Naive thymus-derived CD4-positive, alpha-beta T cell (primary cell): Measurements from ENCODE around the gene FIG4. TPM values are rescaled to one million over a fixed set of nuclear protein-coding genes. Genes with fewer than 3 reads are reported as not detected.
"Not testable (repeated sequence)": the region's sequence is repeated elsewhere in the genome, so short reads cannot be mapped to it uniquely, and the experiment has no call there.

Experiments used
- ATAC-seq: fragments of 150-1000 bp; cut with Tn5 transposase; 2 replicates; pipeline ENCODE4 v1.10.0; 2021; ENCODE audit warnings: mild to moderate bottlenecking, moderate library complexity
- CTCF ChIA-PET: fragments of 350-600 bp; sonication (Branson Sonifier 250); formaldehyde crosslinking; loops from one replicate; lab custom pipeline; 2021; ENCODE audit warnings: antibody characterized with exemption; lab: Charles Lee
- POLR2A ChIA-PET: fragments of 350-600 bp; sonication (Branson Sonifier 250); formaldehyde crosslinking; loops from one replicate; lab custom pipeline; 2021; ENCODE audit warnings: antibody characterized with exemption, inconsistent platforms; lab: Charles Lee
- DNase-seq, 9 donors: peaks; one replicate each; pipeline versions ENCODE4 v3.0.0 to v3.0.0-alpha.2; 2020 to 2022; ENCODE audit warnings: mixed read lengths in 1 of 9
- H3K27ac ChIP-seq: one replicate; pipeline ENCODE4 v1.7.0; 2013; ENCODE audit warnings: mild to moderate bottlenecking, low read depth, low read length, moderate library complexity
- H3K27me3 ChIP-seq, 2 donors: one replicate each; pipeline ENCODE4 v1.7.0; 2013; ENCODE audit warnings: low read length in 2 of 2, mild to moderate bottlenecking in 2 of 2, moderate library complexity in 2 of 2; ENCODE audit not compliant: control insufficient read depth in 2 of 2, insufficient read depth in 2 of 2
- H3K36me3 ChIP-seq, 3 experiments: 1 replicate in 2 of 3; 2 replicates in 1 of 3; pipeline ENCODE4 v1.7.0; 2013; ENCODE audit warnings: low read length in 3 of 3, mild to moderate bottlenecking in 3 of 3, moderate library complexity in 1 of 3; ENCODE audit not compliant: insufficient read depth in 3 of 3, control insufficient read depth in 2 of 3
- H3K4me1 ChIP-seq, 2 donors: one replicate each; pipeline ENCODE4 v1.7.0; 2013; ENCODE audit warnings: low read length in 2 of 2, mild to moderate bottlenecking in 2 of 2, moderate library complexity in 1 of 2; ENCODE audit not compliant: control insufficient read depth in 2 of 2, insufficient read depth in 2 of 2
- H3K4me3 ChIP-seq: 2 replicates; pipeline ENCODE4 v1.7.0; 2013; ENCODE audit warnings: mild to moderate bottlenecking, low read length
- H3K9me3 ChIP-seq, 3 experiments: 1 replicate in 2 of 3; 2 replicates in 1 of 3; pipeline ENCODE4 v1.7.0; 2013; ENCODE audit warnings: low read length in 3 of 3; ENCODE audit not compliant: control insufficient read depth in 2 of 3
- H3K27ac Mint-ChIP-seq, 9 donors: one replicate each; pipeline ENCODE4 v1.8.0; 2020 to 2022; ENCODE audit warnings: mixed read lengths in 9 of 9, mild to moderate bottlenecking in 8 of 9, moderate library complexity in 5 of 9, inconsistent platforms in 2 of 9
- H3K27me3 Mint-ChIP-seq, 5 donors: one replicate each; pipeline ENCODE4 v1.8.0; 2021 to 2022; ENCODE audit warnings: mixed read lengths in 5 of 5, mild to moderate bottlenecking in 1 of 5
- H3K36me3 Mint-ChIP-seq, 5 donors: one replicate each; pipeline ENCODE4 v1.8.0; 2020 to 2022; ENCODE audit warnings: mixed read lengths in 5 of 5, mild to moderate bottlenecking in 3 of 5, inconsistent platforms in 1 of 5
- H3K4me1 Mint-ChIP-seq, 7 donors: one replicate each; pipeline ENCODE4 v1.8.0; 2020 to 2022; ENCODE audit warnings: mixed read lengths in 7 of 7, mild to moderate bottlenecking in 3 of 7, inconsistent platforms in 1 of 7
- H3K4me3 Mint-ChIP-seq, 10 donors: one replicate each; pipeline ENCODE4 v1.8.0; 2020 to 2022; ENCODE audit warnings: mild to moderate bottlenecking in 10 of 10, mixed read lengths in 10 of 10, moderate library complexity in 6 of 10, inconsistent platforms in 2 of 10
- H3K9me3 Mint-ChIP-seq, 11 donors: one replicate each; pipeline ENCODE4 v1.8.0; 2020 to 2022; ENCODE audit warnings: mixed read lengths in 11 of 11, mild to moderate bottlenecking in 4 of 11, inconsistent platforms in 1 of 11, moderate library complexity in 1 of 11
- intact Hi-C, 2 donors: fragments of 100-400 bp; cut with micrococcal nuclease; formaldehyde crosslinking; loops; one replicate each; pipeline ENCODE4 v1.15.1; 2023
- polyA plus RNA-seq, 2 donors: library from polyadenylated mRNA; unstranded; fragments of 300-500 nt; fragmentation: Illumina TruSeq; gene quantifications; one replicate each; pipeline ENCODE4 v1.2.3, GENCODE V29; 2021
- total RNA-seq, 6 experiments: library from RNA in 5 of 6; stranded (reverse) in 5 of 6; gene quantifications; 1 replicate in 5 of 6; 2 replicates in 1 of 6; pipeline ENCODE4 v1.2.3 and lab custom pipeline; 2021 to 2026

FIG4 gene
- total and polyA plus RNA-seq, 7 experiments from 2014 or later: 6.8 to 16.5 (median 13.4) TPM

GRCh38 chr6:109717971-109718370 lies 26.9 kb downstream of the FIG4 start:
- no peak overlapping the region for H3K27ac ChIP-seq
- no peak overlapping the region for H3K27ac Mint-ChIP-seq
- no peaks in the 10 kb centered on the region for H3K27me3 Mint-ChIP-seq
- CTCF ChIA-PET: no interaction called here
- H3K4me1 ChIP-seq: no peaks in the 10 kb centered on the region
- H3K4me3 Mint-ChIP-seq: no peak overlapping the region
- intact Hi-C loops: no loop called here
- no peaks in the 10 kb centered on the region for H3K9me3 ChIP-seq
- H3K4me1 Mint-ChIP-seq: peaks cover 0 to 9% (median 2%) of the 10 kb centered on the region in 7 donors
- H3K27me3 ChIP-seq: no peaks in the 10 kb centered on the region
- H3K36me3 ChIP-seq: peaks cover 0 to 25% (median 0%) of the 10 kb centered on the region in 3 experiments
- DNase-seq (no peak), ATAC-seq (no peak)
- POLR2A ChIA-PET: no interaction called here
- H3K4me3 ChIP-seq: no peak overlapping the region
- no peaks in the 10 kb centered on the region for H3K9me3 Mint-ChIP-seq
- H3K36me3 Mint-ChIP-seq: peaks cover 0 to 48% (median 17%) of the 10 kb centered on the region in 5 donors

- Histone ChIP-seq H3K4me3 (no peak overlapping the region), H3K9me3 (no peaks in the 10 kb centered on the region), H3K27ac (no peak overlapping the region), H3K27me3 (no peaks in the 10 kb centered on the region), H3K4me1 (no peaks in the 10 kb centered on the region), H3K36me3 (peaks cover 0 to 30% (median 0%) of the 10 kb centered on the region in 3 experiments)
- no peaks in the 10 kb centered on the region for H3K27me3 Mint-ChIP-seq
- no peak overlapping the region for H3K27ac Mint-ChIP-seq
- CTCF ChIA-PET: interaction anchor here (0.6 kb wide), 1 partner anchor 321 kb away, joined by 3 read pairs; no protein-coding TSS in a partner anchor
- ATAC-seq (no peak), DNase-seq (no peak)
- POLR2A ChIA-PET: interaction anchor here (0.7 kb wide), 1 partner anchor 290 kb away, joined by 3 read pairs; no protein-coding TSS in a partner anchor
- peaks cover 0 to 6% (median 0%) of the 10 kb centered on the region in 7 donors for H3K4me1 Mint-ChIP-seq
- intact Hi-C loops: no loop called here
- H3K9me3 Mint-ChIP-seq: no peaks in the 10 kb centered on the region
- H3K36me3 Mint-ChIP-seq: peaks cover 3 to 56% (median 23%) of the 10 kb centered on the region in 5 donors
- H3K4me3 Mint-ChIP-seq: no peak overlapping the region
Measured at GRCh38 chr6:109718991-109719390, 27.9 kb downstream of the FIG4 start.

- Histone ChIP-seq H3K36me3 (peaks cover 0 to 30% (median 0%) of the 10 kb centered on the region in 3 experiments), H3K27me3 (no peaks in the 10 kb centered on the region), H3K4me3 (no peak overlapping the region), H3K4me1 (no peaks in the 10 kb centered on the region), H3K9me3 (no peaks in the 10 kb centered on the region), H3K27ac (no peak overlapping the region)
- no peak overlapping the region for H3K27ac Mint-ChIP-seq
- ATAC-seq: no peak
- H3K36me3 Mint-ChIP-seq: peaks cover 10 to 66% (median 33%) of the 10 kb centered on the region in 5 donors
- POLR2A ChIA-PET: no interaction called here
- CTCF ChIA-PET: no interaction called here
- intact Hi-C loops: no loop called here
- no peaks in the 10 kb centered on the region for H3K27me3 Mint-ChIP-seq
- H3K9me3 Mint-ChIP-seq: peaks cover 0 to 4% (median 0%) of the 10 kb centered on the region in 11 donors
- H3K4me1 Mint-ChIP-seq: peaks cover 0 to 6% (median 0%) of the 10 kb centered on the region in 7 donors
- H3K4me3 Mint-ChIP-seq: no peak overlapping the region
- DNase-seq: no peak
Measured at GRCh38 chr6:109720311-109720710, 29.2 kb downstream of the FIG4 start.

GRCh38 chr6:109722011-109722410 lies 30.9 kb downstream of the FIG4 start:
- H3K27ac ChIP-seq: no peak overlapping the region
- POLR2A ChIA-PET: no interaction called here
- Mint-ChIP-seq H3K27ac (no peak overlapping the region), H3K4me1 (peaks cover 0 to 6% (median 0%) of the 10 kb centered on the region in 7 donors), H3K9me3 (peaks cover 0 to 6% (median 0%) of the 10 kb centered on the region in 11 donors), H3K27me3 (no peaks in the 10 kb centered on the region), H3K36me3 (peaks cover 14 to 74% (median 47%) of the 10 kb centered on the region in 5 donors), H3K4me3 (no peak overlapping the region)
- peaks cover 0 to 30% (median 0%) of the 10 kb centered on the region in 3 experiments for H3K36me3 ChIP-seq
- H3K4me1 ChIP-seq: no peaks in the 10 kb centered on the region
- no peaks in the 10 kb centered on the region for H3K27me3 ChIP-seq
- H3K4me3 ChIP-seq: no peak overlapping the region
- DNase-seq (no peak), ATAC-seq (no peak)
- intact Hi-C loops: no loop called here
- no peaks in the 10 kb centered on the region for H3K9me3 ChIP-seq
- CTCF ChIA-PET: no interaction called here

- ATAC-seq (no peak), DNase-seq (no peak)
- no peaks in the 10 kb centered on the region for H3K27me3 ChIP-seq
- no peaks in the 10 kb centered on the region for H3K27me3 Mint-ChIP-seq
- peaks cover 0 to 6% (median 0%) of the 10 kb centered on the region in 11 donors for H3K9me3 Mint-ChIP-seq
- peaks cover 0 to 26% (median 0%) of the 10 kb centered on the region in 3 experiments for H3K36me3 ChIP-seq
- peaks cover 16 to 73% (median 42%) of the 10 kb centered on the region in 5 donors for H3K36me3 Mint-ChIP-seq
- no peaks in the 10 kb centered on the region for H3K9me3 ChIP-seq
- POLR2A ChIA-PET: no interaction called here
- no peak overlapping the region for H3K27ac ChIP-seq
- intact Hi-C loops: no loop called here
- peaks cover 0 to 3% (median 0%) of the 10 kb centered on the region in 7 donors for H3K4me1 Mint-ChIP-seq
- H3K4me1 ChIP-seq: no peaks in the 10 kb centered on the region
- no peak overlapping the region for H3K4me3 ChIP-seq
- CTCF ChIA-PET: no interaction called here
- H3K4me3 Mint-ChIP-seq: no peak overlapping the region
- H3K27ac Mint-ChIP-seq: no peak overlapping the region
Measured at GRCh38 chr6:109722564-109723254, 31.6 kb downstream of the FIG4 start.

- POLR2A ChIA-PET, H3K4me1 ChIP-seq, DNase-seq, H3K4me3 ChIP-seq, intact Hi-C loops, H3K4me3 Mint-ChIP-seq, H3K27me3 Mint-ChIP-seq, CTCF ChIA-PET, ATAC-seq, H3K4me1 Mint-ChIP-seq, H3K27ac ChIP-seq, H3K9me3 ChIP-seq, H3K27ac Mint-ChIP-seq, H3K9me3 Mint-ChIP-seq, H3K27me3 ChIP-seq: not testable (repeated sequence)
- peaks cover 0 to 14% (median 0%) of the 10 kb centered on the region in 3 experiments for H3K36me3 ChIP-seq
- peaks cover 16 to 65% (median 43%) of the 10 kb centered on the region in 5 donors for H3K36me3 Mint-ChIP-seq
Measured at GRCh38 chr6:109725250-109725649, 34.2 kb downstream of the FIG4 start.
